HepG2 (cell line): ENCODE measurements around the gene TTN. TPM values are rescaled to one million over a fixed set of nuclear protein-coding genes. Genes with fewer than 3 reads are reported as not detected.

Experiments used
- ATAC-seq: fragments of 200-7000 bp; cut with Tn5 transposase; 3 replicates; pipeline ENCODE4 v1.9.1; 2020; ENCODE audit warnings: mild to moderate bottlenecking, moderate library complexity
- BruUV-seq: library from RNA; stranded (reverse); fragments of 400-500 nt; replicated peaks from 2 replicates; lab custom pipeline; 2021; lab: Mats Ljungman, UMichigan
- CTCF ChIA-PET: fragments of 300-600 bp; formaldehyde crosslinking; extraction: SDS; loops from one replicate; lab custom pipeline; 2021; ENCODE audit warnings: low total read pairs, inconsistent platforms, low intra/inter-chr PET ratio; lab: Yijun Ruan, JAX
- POLR2A ChIA-PET: fragments of 350-600 bp; sonication (Branson Sonifier 250); formaldehyde crosslinking; loops from one replicate; lab custom pipeline; 2020; ENCODE audit warnings: antibody characterized with exemption, inconsistent platforms; lab: Yijun Ruan, JAX
- DNase-seq: peaks from one replicate; pipeline ENCODE4 v3.0.0-alpha.2; 2015; ENCODE audit warnings: low spot score
- FAIRE-seq: peaks from 3 replicates; lab custom pipeline; 2011; peaks lifted over from hg19 to GRCh38; lab: Jason Lieb, UNC
- H2AFZ ChIP-seq: one replicate; pipeline ENCODE4 v1.6.1; 2011; ENCODE audit warnings: low read length, inconsistent platforms
- H3K27ac ChIP-seq: fragments of 300-600 bp; 3 replicates; pipeline ENCODE4 v1.8.0; 2011; ENCODE audit warnings: mixed run types, mild to moderate bottlenecking, mixed read lengths, low read length, inconsistent platforms; ENCODE audit not compliant: insufficient read depth; ENCODE audit errors: extremely low read length
- H3K27me3 ChIP-seq, 2 experiments: fragments of 200-600 bp in 1 of 2; 2 replicates in 1 of 2; 3 replicates in 1 of 2; pipeline versions ENCODE4 v1.6.0 to v1.8.0; 2011; ENCODE audit warnings: low read length in 2 of 2, mild to moderate bottlenecking in 2 of 2, moderate library complexity in 2 of 2, inconsistent platforms in 1 of 2; ENCODE audit not compliant: insufficient read depth in 2 of 2, control insufficient read depth in 1 of 2
- H3K36me3 ChIP-seq, 2 experiments: fragments of 200-600 bp in 1 of 2; replicated peaks in 1 of 2; 2 replicates in 1 of 2; 3 replicates in 1 of 2; pipeline versions ENCODE4 v1.5.1 to v1.8.0; 2011; ENCODE audit warnings: low read length in 2 of 2, inconsistent platforms in 1 of 2; ENCODE audit not compliant: insufficient read depth in 2 of 2, control insufficient read depth in 1 of 2
- H3K4me1 ChIP-seq: 2 replicates; pipeline ENCODE4 v1.5.1; 2012; ENCODE audit warnings: low read length, inconsistent platforms; ENCODE audit not compliant: insufficient read depth
- H3K4me2 ChIP-seq: 2 replicates; pipeline ENCODE4 v1.6.0; 2011; ENCODE audit warnings: low read depth, low read length, inconsistent platforms
- H3K4me3 ChIP-seq, 3 experiments: fragments of 200-600 bp in 1 of 3; sonication (generic), shearing (Covaris generic) in 1 of 3; replicated peaks in 1 of 3; 2 replicates each; pipeline ENCODE4 v1.5.1; 2011 to 2016; ENCODE audit warnings: low read length in 3 of 3, inconsistent platforms in 2 of 3, low read depth in 2 of 3, mild to moderate bottlenecking in 2 of 3, control low read depth in 1 of 3, mixed read lengths in 1 of 3; ENCODE audit not compliant: insufficient read depth in 1 of 3
- H3K79me2 ChIP-seq: one replicate; pipeline ENCODE4 v1.6.1; 2011; ENCODE audit warnings: low read length, inconsistent platforms; ENCODE audit not compliant: insufficient read depth
- H3K9ac ChIP-seq: 2 replicates; pipeline ENCODE4 v1.6.0; 2011; ENCODE audit warnings: mild to moderate bottlenecking, low read depth, low read length, inconsistent platforms; ENCODE audit not compliant: insufficient read depth
- H3K9me3 ChIP-seq: 2 replicates; pipeline ENCODE4 v1.5.1; 2012; ENCODE audit warnings: mild to moderate bottlenecking, low read length
- H4K20me1 ChIP-seq: 2 replicates; pipeline ENCODE4 v1.6.0; 2011; ENCODE audit warnings: inconsistent platforms, mild to moderate bottlenecking, low read length, moderate library complexity; ENCODE audit not compliant: insufficient read depth
- BCL6 ChIP-seq: IDR thresholded peaks from 2 replicates; pipeline ENCODE4 v1.6.1; 2016; ENCODE audit warnings: missing genetic modification reagents, missing compliant biosample characterization
- HNF1A ChIP-seq, 2 experiments: sonication (generic) in 1 of 2; formaldehyde crosslinking in 1 of 2; IDR thresholded peaks; 2 replicates each; pipeline versions ENCODE4 v1.4.0 to v1.6.1; 2016 to 2020; ENCODE audit warnings: borderline replicate concordance in 1 of 2, low read depth in 1 of 2, mild to moderate bottlenecking in 1 of 2, missing genetic modification reagents in 1 of 2
- HOMEZ ChIP-seq: IDR thresholded peaks from 2 replicates; pipeline ENCODE4 v1.6.1; 2016; ENCODE audit warnings: low read depth
- IRF1 ChIP-seq: sonication (generic); formaldehyde crosslinking; IDR thresholded peaks from 2 replicates; pipeline ENCODE4 v1.4.0; 2020; ENCODE audit warnings: low read depth, mild to moderate bottlenecking, missing genetic modification reagents
- KLF9 ChIP-seq: IDR thresholded peaks from 2 replicates; pipeline ENCODE4 v1.6.1; 2016; ENCODE audit warnings: low read depth
- MAFF ChIP-seq: IDR thresholded peaks from 2 replicates; pipeline ENCODE4 v1.6.1; 2011; ENCODE audit warnings: low read depth, low read length, improper control_type of control experiment
- ZBTB7B ChIP-seq: sonication (generic); formaldehyde crosslinking; IDR thresholded peaks from 2 replicates; pipeline ENCODE4 v1.4.0; 2020; ENCODE audit warnings: missing genetic modification reagents
- ZNF44 ChIP-seq: sonication (generic); formaldehyde crosslinking; IDR thresholded peaks from 2 replicates; pipeline ENCODE4 v1.5.1; 2020; ENCODE audit warnings: mild to moderate bottlenecking, missing genetic modification reagents
- ZNF549 ChIP-seq: sonication (generic); formaldehyde crosslinking; IDR thresholded peaks from 2 replicates; pipeline ENCODE4 v1.5.0; 2020; ENCODE audit warnings: missing genetic modification reagents
- ZSCAN21 ChIP-seq: sonication (generic); formaldehyde crosslinking; IDR thresholded peaks from 2 replicates; pipeline ENCODE4 v1.8.0; 2022; ENCODE audit warnings: mild to moderate bottlenecking, missing genetic modification reagents, moderate library complexity, borderline replicate concordance
- WGBS: methylation state at CpG from one replicate; pipeline ENCODE4 v1.1.6; 2017; ENCODE audit warnings: low lambda C conversion rate; 5-methylcytosine and 5-hydroxymethylcytosine counted together
- in situ Hi-C: cut with HindIII; loops from 2 replicates; pipeline ENCODE4 v1.10.0; 2017; ENCODE audit warnings: low pct_unique_long_range_greater_than_20kb; ENCODE audit not compliant: extremely low pct_ligation_motif_present
- intact Hi-C: fragments of 100-400 bp; cut with micrococcal nuclease; formaldehyde crosslinking; loops from one replicate; pipeline ENCODE4 v1.10.0; 2022; ENCODE audit not compliant: unreplicated experiment
- polyA plus RNA-seq, 8 experiments: library from polyadenylated mRNA; depleted of rRNA in 3 of 8; stranded (reverse) in 7 of 8; unstranded in 1 of 8; fragments of >200 nt; fragmentation: Illumina TruSeq in 4 of 8; extraction: Trizol in 4 of 8; gene quantifications; 2 replicates each; pipeline versions ENCODE4 v1.2.1 to v1.2.3, GENCODE V29; 2011 to 2016; ENCODE audit warnings: low read depth in 4 of 8, missing spikeins in 1 of 8, mixed read lengths in 1 of 8; ENCODE audit not compliant: insufficient read depth in 1 of 8
- total RNA-seq, 5 experiments: library from RNA; depleted of rRNA; stranded (reverse); fragments of >200 nt; fragmentation: Illumina TruSeq; extraction: Trizol; gene quantifications; 2 replicates each; pipeline ENCODE4 v1.2.3, GENCODE V29; 2016; ENCODE audit warnings: low read depth in 1 of 5

Gene TTN
- total and polyA plus RNA-seq, 2 of the 13 experiments (the other 11 are each of a cell fraction or from before 2014, with no cell fraction given): under 0.01 TPM

- DNase-seq: no peak
- H3K9ac ChIP-seq: no peak overlapping the region
- intact Hi-C loops (no loop called here), in situ Hi-C loops (no loop called here)
- no peak overlapping the region for H2AFZ ChIP-seq
- no peak for FAIRE-seq
- H3K4me2 ChIP-seq: no peak overlapping the region
- ChIA-PET POLR2A (no interaction called here), CTCF (no interaction called here)
- H3K4me1 ChIP-seq: no peaks in the 10 kb centered on the region
- H3K4me3 ChIP-seq: no peak overlapping the region
- no peaks in the 10 kb centered on the region for H3K36me3 ChIP-seq
- ATAC-seq: no peak
- BruUV-seq: no TSS peak
- H3K27me3 ChIP-seq: 0 out of 5 replicates have a peak, but pooled peaks cover 0 to 5% of the 10 kb centered on the region in 2 experiments
- 10% methylated on average over 2 of the region's 2 CpGs for WGBS
- H3K9me3 ChIP-seq: no peaks in the 10 kb centered on the region
- no peak overlapping the region for H3K27ac ChIP-seq
- H3K79me2 ChIP-seq: no peaks in the 10 kb centered on the region
- H4K20me1 ChIP-seq: no peaks in the 10 kb centered on the region
- TF ChIP-seq BCL6 (CRISPR knock-in tag) (no peak), KLF9 (no peak), ZSCAN21 (CRISPR knock-in tag) (no peak), HNF1A (IDR thresholded peaks at IDR 0.05; ENCODE audit: low read depth) (no peak), HNF1A (CRISPR knock-in tag; IDR thresholded peaks at IDR 0.05; ENCODE audit: borderline replicate concordance) (no peak), ZNF44 (CRISPR knock-in tag) (no peak), MAFF (no peak), ZNF549 (CRISPR knock-in tag) (no peak), ZBTB7B (CRISPR knock-in tag) (no peak), HOMEZ (CRISPR knock-in tag) (no peak), IRF1 (no peak)
These were observed 77.2 kb downstream of the TTN start for GRCh38 chr2:178730049-178730448.
